NCI-H1436 treated with DMSO at 0.1 percent for 48 hours (cell line): ENCODE results near the gene DIP2C.

Experiments used
- DNase-seq: peaks from one replicate; lab custom pipeline; 2025; lab: John Stamatoyannopoulos, UW

The DIP2C gene

GRCh38 chr10:571166-571565 lies 118.3 kb downstream of the DIP2C start:
- DNase-seq, result no peak

DNA sequence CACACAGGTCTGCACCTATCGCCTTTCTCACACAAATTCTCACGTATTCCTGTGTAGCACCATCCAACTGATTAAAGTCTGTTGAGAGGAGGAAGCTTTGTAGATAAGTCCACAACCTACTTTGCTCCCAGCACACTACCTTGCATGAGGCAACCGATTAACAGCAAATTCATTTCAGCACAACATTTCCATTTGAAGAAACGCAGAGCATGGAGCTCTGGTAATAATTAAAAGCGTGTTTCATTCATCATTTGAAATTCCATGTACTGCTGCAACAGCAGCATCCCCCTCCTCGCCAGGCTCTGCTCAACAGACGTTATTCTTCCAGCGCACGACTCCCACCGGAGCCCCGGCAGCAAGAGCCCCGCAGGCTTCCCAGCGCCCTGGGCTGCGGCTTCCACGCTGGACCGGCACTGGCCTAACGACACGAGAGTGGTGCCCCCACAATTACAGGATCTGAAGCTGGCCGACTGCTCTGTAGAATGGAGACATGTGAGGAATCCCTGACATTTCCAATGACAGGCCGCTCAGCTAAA lies 118.8 kb downstream of the DIP2C start:
- no peak for DNase-seq

DNA sequence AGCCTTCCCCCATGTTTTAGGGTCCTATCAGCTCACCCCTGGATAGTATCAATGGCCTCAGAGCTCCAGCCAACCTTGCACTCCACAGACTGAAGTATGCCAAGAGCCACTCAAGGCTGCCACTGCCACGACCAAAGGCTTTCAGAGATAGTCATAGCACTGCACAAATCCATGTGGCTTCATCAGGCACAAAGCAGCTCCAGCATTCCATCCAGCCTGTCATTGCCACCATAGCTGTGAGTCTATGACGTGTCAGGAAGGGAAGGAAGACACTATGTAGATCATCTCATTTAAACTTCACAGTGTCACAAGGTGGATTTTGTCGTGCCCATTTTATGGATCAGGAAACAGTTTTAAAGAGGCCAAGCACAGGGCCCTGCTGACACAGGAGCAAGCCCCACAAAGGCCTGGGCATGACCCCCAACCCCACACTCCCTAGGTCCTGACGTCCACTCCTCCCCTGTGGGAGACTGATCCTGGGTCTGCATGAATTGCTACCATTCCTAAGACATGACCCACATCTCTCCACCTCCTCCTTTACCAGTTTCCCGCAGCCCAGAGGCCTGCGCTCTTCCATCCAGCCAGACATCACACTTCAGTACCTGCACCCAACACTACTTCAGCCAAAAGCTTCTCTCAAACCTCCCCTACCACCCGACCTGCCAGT lies 119.4 kb downstream of the DIP2C start:
- DNase-seq, result no peak

DNA sequence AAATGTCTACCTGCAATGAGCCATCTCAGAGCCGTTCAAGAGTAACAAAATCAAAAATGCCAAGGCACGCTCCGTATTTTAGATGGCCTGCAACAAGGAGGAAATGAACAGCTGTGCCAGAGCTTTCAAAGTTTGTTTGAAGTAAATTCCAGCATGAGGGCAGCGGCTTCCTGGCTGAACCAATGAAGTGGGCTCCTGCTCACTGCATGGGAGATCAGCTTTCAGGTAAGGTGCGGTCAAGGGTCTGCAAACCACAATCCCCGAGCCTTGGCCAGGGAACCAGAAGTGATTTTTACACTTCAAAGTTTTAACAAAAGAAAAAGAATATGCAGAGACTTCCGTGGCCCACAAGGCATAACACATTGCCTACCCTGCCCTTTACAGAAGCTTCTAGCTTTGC lies 120.6 kb downstream of the DIP2C start:
- DNase-seq, result no peak

DNA sequence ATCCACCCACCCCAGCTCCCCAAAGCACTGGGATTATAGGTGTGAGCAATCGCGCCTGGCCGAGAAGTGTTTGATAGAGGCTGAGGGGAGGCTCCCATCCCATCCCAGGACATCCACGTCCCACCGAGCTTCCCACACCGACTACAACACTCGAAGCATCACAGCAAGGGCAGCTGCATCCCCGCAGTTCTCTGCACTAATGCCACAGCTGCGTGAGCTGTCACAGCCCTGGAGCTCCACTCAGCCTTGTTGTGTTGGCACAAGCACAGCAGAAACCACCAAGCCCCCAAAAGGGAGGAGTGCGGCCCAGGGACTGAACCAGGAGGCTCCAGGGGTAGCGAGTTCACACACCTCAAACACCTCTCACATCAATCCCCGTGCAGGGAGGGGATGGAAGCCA lies 121.6 kb downstream of the DIP2C start:
- no peak for DNase-seq

DNA sequence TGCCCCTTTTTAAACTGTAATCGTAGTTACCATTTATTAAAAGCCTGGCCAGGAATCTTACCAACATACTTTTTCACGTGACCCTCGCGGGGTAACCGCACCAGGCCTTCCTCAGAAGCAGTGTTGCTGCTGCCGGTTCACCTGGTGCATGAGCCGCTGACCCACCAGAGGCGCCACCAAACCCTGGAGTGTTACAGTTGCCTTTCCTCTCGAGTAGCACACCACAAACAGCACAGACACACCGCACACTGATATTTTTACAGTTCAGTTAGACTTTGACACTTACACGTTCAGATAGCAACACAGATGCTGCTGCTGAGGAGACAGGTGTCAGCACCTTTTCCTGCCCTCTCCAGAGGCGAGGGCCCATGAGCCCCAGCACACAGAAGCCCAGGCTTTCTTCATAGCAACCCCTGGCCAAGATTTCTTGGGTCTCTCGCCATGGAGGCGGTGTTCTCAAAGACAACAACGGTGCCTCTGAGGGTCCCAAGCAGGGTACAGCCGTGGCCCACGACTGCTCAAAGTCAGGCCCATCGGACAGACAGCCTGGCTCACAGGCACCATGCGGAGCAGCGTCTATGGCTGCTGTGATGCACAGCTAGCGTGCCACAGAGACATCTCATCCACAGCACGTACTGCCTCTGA lies 123.1 kb downstream of the DIP2C start:
- DNase-seq, result no peak

GRCh38 chr10:565676-566075 lies 123.8 kb downstream of the DIP2C start:
- no peak for DNase-seq

DNA sequence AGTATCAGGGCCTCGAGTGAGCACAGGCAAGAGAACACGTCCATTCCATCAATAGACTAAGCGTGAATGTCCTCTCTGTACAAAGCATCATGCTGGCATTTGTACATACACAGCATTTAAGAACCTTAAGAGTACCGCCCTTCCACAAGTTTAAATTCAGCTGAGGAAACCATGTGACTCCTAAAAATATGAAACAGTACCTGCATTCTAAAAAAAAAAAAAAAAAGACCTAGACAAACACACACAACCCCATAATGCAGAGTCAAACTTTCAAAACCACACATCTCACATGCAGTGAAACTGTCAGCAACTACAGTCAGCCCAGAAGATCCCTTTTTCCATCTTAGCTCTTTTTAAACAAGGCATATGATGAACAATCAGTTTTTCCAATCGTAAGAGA lies 124.3 kb downstream of the DIP2C start:
- no peak for DNase-seq

DNA sequence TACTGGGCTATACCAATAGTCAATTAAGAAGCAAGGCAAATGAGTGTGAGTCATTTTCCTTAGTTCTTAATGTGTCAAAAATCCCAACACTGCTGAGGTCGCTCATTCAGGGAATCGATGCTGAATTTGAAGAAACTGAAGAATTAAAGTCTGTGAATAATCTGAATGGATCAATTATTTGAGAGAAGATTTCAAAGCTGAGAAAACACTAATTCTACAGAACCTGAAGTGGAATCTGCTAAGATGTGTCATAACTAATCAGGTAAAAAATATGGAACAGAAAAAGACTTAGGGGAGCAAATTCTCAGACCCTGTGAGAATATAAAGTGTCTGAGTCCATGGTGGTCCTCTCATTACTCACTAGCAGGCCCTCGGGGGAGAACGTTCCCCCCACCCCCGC lies 125.6 kb downstream of the DIP2C start:
- DNase-seq, result no peak

GRCh38 chr10:562142-562541 lies 127.3 kb downstream of the DIP2C start:
- no peak for DNase-seq

- DNase-seq, result no peak
Observed at GRCh38 chr10:561721-562120, 127.7 kb downstream of the DIP2C start.

- no peak for DNase-seq
Observed at GRCh38 chr10:560314-560992, 129.0 kb downstream of the DIP2C start.

- DNase-seq, result no peak
Observed at GRCh38 chr10:559767-560047, 129.8 kb downstream of the DIP2C start.

GRCh38 chr10:558891-559766 lies 130.3 kb downstream of the DIP2C start:
- no peak for DNase-seq

- no peak for DNase-seq
Observed at GRCh38 chr10:558364-558763, 131.1 kb downstream of the DIP2C start.

GRCh38 chr10:557792-558328 lies 131.6 kb downstream of the DIP2C start:
- DNase-seq, result no peak

GRCh38 chr10:556971-557637 lies 132.4 kb downstream of the DIP2C start:
- DNase-seq, result no peak

- no peak for DNase-seq
Observed at GRCh38 chr10:555682-556350, 133.7 kb downstream of the DIP2C start.

DNA sequence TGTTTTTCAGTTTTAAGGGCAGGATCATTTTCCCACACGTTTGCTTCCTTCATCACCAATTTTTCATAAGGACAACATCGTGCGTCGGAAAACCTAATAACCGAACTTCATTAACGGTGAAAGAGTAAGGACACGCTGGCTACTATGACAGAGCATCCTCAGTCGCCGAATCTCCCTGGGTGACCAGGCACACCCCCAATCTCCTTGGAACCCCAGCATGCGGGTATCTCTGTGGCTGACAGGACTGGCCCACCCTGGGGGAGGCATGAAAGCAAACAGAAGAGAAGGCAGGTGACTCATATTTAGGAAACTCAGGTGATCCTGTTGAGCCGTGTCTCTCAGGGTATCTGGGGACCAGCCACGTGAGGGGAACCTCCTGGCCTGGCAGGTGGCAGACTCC lies 134.2 kb downstream of the DIP2C start:
- no peak for DNase-seq

GRCh38 chr10:554182-554848 lies 135.2 kb downstream of the DIP2C start:
- DNase-seq, result no peak

GRCh38 chr10:553233-553632 lies 136.2 kb downstream of the DIP2C start:
- DNase-seq, result no peak
